ENCODE measurements around the gene ARF1.

- TF ChIP-seq CTCF (IDR thresholded peaks at IDR 0.05; ENCODE audit: poor library complexity): no peak
- no peak for TF ChIP-seq EZH2 (IDR thresholded peaks at IDR 0.05; ENCODE audit: borderline replicate concordance)
These were observed 16.1 kb upstream of the ARF1 start for GRCh38 chr1:228066416-228066815.
